Central memory CD8-positive, alpha-beta T cell (primary cell): Measurements from ENCODE around the gene TTYH3.

Experiments
- ATAC-seq: fragments of 150-1000 bp; cut with Tn5 transposase; replicated peaks from 2 replicates; pipeline ENCODE4 v1.10.0; 2022; ENCODE audit warnings: mild to moderate bottlenecking, moderate FRiP score, moderate number of reproducible peaks; ENCODE audit not compliant: poor library complexity, severe bottlenecking; ENCODE audit errors: extremely low read depth
- DNase-seq, 2 donors: peaks; one replicate each; pipeline ENCODE4 v3.0.0; 2021; ENCODE audit warnings: low spot score in 2 of 2
- H3K27ac Mint-ChIP-seq: one replicate; pipeline ENCODE4 v1.8.0; 2022; ENCODE audit warnings: low read depth, mild to moderate bottlenecking, moderate library complexity, mixed read lengths
- H3K27me3 Mint-ChIP-seq: one replicate; pipeline ENCODE4 v1.8.0; 2022; ENCODE audit warnings: mixed read lengths
- H3K36me3 Mint-ChIP-seq: one replicate; pipeline ENCODE4 v1.8.0; 2022; ENCODE audit warnings: mild to moderate bottlenecking, moderate library complexity, mixed read lengths; ENCODE audit not compliant: insufficient read depth
- H3K4me1 Mint-ChIP-seq: one replicate; pipeline ENCODE4 v1.8.0; 2022; ENCODE audit warnings: mixed read lengths
- H3K4me3 Mint-ChIP-seq: one replicate; pipeline ENCODE4 v1.8.0; 2022; ENCODE audit warnings: mild to moderate bottlenecking, moderate library complexity, mixed read lengths
- H3K9me3 Mint-ChIP-seq: one replicate; pipeline ENCODE4 v1.8.0; 2022; ENCODE audit warnings: mixed read lengths

The TTYH3 gene

DNA sequence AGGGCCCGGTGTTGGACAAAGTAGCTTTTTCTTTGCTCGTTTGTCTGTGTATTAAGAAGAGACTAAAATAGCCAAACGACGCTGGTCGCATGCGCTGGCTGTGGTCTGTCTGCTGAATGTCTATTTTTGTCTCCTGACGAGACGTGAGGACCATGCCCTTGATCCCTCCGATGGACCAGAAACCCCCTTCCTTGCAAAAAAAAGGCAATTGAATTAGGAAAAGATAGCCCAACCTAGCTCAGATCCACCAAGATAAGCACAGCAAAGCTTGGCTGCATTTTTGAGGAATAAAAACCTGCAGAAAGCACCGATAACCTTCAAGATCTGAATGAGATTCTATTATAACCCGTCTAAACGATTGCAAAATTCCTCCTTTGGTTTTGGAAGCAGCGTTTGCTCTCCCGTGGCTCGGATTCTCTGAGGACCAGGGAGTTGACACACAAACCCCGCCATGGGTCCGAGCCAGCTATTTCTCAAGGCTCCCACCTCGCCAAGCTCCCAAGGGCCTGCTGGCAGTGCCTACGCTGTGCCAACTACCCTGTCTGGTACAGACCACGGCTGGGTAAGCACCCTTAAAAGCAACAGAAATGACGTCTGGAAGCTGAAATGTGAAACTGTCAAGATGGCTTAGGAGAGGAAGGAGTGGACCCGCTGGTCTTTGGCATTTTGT lies 17.7 kb upstream of the TTYH3 start:
- Mint-ChIP-seq H3K9me3 (no peaks in the 10 kb centered on the region), H3K27ac (no peak overlapping the region), H3K27me3 (no peaks in the 10 kb centered on the region), H3K4me3 (no peak overlapping the region), H3K4me1 (peaks cover 8% of the 10 kb centered on the region), H3K36me3 (no peaks in the 10 kb centered on the region)
- no peak for ATAC-seq
- DNase-seq = no peak

DNA sequence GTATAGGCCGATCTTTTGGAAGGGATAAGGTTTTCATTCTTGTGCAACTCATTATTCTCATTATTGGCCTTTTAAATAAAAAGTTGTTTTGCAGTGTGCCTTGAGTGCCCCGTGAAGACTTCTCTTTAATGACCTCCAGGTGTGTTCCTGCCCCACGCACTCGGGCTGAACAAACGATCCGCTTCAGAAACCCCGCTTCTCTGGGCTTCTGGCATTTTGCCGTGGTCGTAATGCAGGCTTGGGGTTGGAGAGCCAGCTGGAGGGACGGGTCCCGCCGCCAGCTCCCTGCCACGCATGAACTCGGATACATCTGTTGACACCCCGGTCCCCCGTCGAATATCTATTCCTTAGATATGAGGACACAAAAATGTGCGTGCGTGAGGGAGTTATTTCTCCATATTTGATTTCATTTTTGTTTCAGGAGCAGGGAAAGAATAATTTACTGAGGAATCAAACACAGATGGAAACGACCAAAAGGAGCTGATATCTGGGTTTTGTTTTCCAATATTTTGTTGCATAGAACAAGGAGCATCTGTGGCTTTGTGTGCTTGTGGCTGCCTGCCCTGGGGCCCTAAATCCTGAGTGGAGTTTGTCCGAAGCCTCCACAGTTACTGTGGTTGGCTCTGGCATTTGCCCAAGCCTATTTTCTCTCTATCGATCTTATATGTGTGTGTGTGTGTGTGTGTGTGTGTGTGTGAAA lies 17.0 kb upstream of the TTYH3 start:
- Mint-ChIP-seq H3K27ac (no peak overlapping the region), H3K4me1 (peaks cover 8% of the 10 kb centered on the region), H3K4me3 (no peak overlapping the region), H3K9me3 (no peaks in the 10 kb centered on the region), H3K36me3 (no peaks in the 10 kb centered on the region), H3K27me3 (no peaks in the 10 kb centered on the region)
- DNase-seq = no peak
- ATAC-seq = no peak

DNA sequence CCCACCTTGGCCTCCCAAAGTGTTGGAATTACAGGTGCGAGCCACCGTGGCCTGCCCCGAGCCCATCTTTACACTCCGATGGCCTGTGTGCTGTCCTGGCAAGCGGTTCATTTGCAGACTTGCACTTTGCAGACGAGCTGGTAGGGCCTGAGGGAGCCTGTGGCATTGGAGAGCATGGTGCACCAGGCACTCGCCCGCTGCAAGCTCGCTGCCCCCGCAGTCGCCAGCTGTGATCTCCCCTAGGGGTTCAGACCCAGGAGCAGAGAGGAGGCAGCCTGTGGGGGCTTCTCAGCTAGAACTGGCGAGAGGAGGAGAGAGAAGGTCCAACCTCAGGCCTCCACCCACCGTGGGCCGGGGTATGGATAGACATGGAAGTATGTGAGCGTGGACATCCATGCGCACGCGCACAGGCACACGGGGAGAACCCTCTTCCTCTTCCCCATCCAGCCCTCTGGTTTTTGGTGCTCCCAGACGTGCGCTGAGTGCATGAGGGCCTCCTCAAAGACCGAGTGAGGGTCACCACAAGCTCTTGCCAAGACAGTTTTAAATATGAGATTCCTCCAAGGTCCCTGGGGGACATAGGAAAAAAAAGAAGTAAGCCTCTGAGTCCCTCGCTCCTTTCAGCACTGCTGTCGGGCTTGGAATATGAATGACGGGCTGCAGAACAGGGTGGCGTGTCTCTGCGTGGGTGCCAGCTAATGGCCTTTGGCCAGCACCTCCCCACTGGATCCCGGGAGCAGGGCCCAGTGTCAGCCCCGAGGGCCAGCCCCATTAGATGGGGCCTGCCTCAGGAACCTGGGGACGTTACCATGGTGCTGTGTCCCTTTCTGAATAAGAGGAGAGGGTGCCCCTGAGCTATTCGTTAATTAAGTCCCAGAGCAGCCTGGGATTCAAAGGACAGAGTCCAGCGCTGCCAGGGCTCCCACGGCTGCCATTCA lies 15.1 kb upstream of the TTYH3 start:
- Mint-ChIP-seq H3K4me1 (peaks cover 8% of the 10 kb centered on the region), H3K36me3 (no peaks in the 10 kb centered on the region), H3K27me3 (no peaks in the 10 kb centered on the region), H3K27ac (no peak overlapping the region), H3K4me3 (no peak overlapping the region), H3K9me3 (no peaks in the 10 kb centered on the region)
- no peak for DNase-seq
- ATAC-seq = no peak

DNA sequence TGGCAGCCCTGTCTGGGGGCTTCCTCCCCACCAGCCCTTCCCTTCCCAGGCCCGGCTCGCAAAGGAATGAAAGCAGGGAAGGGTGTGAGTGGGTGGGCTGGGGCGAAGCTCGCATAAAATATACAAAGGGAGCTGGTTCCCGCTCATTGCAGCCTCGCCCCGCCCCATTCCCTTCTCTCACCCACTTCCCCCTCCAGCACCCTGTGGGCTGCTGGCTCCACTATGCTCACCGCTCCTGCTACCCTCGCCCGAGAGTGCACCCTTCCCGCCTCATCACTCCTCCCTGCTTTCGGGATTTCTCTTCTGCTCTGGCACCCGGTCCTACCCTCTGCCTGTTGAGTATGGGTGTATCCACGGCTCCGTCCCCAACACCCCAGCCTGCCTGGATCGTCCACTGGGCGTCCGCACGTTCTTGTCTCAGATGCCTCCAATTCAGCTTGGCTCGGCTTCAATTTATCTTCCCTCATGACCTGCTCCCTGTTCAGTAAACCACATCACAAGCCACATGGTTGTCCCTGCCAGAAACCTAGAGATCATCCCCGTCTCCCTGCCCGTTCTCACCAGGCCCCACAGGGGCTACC lies 14.4 kb upstream of the TTYH3 start:
- H3K27ac Mint-ChIP-seq = no peak overlapping the region
- peaks cover 8% of the 10 kb centered on the region for H3K4me1 Mint-ChIP-seq
- H3K36me3 Mint-ChIP-seq = peaks cover 2% of the 10 kb centered on the region
- H3K27me3 Mint-ChIP-seq = no peaks in the 10 kb centered on the region
- no peaks in the 10 kb centered on the region for H3K9me3 Mint-ChIP-seq
- no peak for DNase-seq
- no peak overlapping the region for H3K4me3 Mint-ChIP-seq
- ATAC-seq = no peak

DNA sequence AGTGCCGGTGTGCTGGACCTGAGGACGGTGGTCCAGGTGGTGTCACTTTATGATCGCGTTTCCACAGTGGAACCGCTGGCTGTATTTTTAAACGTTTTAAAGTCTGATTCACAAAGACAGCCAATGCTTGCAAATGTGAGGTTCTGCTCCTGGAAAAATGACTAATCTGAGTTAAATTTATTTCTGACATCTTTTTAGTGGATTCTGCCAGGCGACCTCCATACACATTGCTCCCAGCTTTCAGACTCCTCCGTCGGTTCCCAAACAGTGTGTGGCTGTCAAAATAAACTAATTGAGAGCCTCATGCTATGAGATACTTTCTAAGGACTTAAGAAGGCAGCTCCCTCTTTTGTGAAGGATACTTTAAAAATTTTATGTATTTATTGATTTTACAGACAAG lies 12.7 kb upstream of the TTYH3 start:
- Mint-ChIP-seq H3K9me3 (no peaks in the 10 kb centered on the region), H3K27ac (no peak overlapping the region), H3K27me3 (no peaks in the 10 kb centered on the region), H3K4me3 (no peak overlapping the region), H3K36me3 (peaks cover 2% of the 10 kb centered on the region), H3K4me1 (peaks cover 8% of the 10 kb centered on the region)
- no peak for ATAC-seq
- DNase-seq = no peak

DNA sequence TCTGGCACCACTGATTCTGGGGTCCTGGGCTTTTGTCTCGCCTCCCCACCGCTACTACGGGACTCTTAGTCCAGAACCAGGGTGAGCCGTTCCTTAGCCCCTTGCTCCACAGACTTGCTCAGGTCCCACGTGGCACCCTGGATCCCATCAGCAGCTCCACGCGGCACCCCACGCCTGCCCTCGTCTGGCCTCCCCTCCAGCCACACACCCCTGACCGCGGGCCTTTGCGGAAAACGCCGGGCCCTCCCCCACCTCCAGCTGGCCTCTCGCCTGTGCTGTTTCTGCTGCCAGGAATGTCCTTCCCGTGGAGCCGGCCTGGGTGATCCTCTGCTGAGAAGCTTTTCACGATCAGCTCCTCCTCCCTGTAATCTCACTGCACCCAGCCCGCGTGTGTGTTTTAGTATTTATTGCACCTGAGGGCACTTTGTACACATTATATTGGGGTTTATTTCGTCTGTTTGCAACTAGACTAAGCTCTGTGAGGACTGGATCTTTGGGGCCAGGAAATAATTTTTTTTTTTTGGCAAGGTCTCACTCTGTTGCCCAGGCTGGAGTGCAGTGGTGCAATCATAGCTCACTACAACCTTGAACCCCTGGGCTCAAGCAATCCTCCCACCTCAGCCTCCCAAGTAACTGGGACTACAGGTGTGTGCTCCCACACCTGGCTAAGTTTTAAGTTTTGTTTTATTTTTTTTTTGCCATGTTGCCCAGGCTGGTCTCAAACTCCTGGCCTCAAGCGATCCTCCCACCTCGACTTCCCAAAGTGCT lies 10.5 kb upstream of the TTYH3 start:
- Mint-ChIP-seq H3K27ac (no peak overlapping the region), H3K27me3 (no peaks in the 10 kb centered on the region), H3K4me3 (no peak overlapping the region), H3K9me3 (no peaks in the 10 kb centered on the region), H3K4me1 (peaks cover 8% of the 10 kb centered on the region), H3K36me3 (peaks cover 2% of the 10 kb centered on the region)
- DNase-seq (no peak), ATAC-seq (no peak)

DNA sequence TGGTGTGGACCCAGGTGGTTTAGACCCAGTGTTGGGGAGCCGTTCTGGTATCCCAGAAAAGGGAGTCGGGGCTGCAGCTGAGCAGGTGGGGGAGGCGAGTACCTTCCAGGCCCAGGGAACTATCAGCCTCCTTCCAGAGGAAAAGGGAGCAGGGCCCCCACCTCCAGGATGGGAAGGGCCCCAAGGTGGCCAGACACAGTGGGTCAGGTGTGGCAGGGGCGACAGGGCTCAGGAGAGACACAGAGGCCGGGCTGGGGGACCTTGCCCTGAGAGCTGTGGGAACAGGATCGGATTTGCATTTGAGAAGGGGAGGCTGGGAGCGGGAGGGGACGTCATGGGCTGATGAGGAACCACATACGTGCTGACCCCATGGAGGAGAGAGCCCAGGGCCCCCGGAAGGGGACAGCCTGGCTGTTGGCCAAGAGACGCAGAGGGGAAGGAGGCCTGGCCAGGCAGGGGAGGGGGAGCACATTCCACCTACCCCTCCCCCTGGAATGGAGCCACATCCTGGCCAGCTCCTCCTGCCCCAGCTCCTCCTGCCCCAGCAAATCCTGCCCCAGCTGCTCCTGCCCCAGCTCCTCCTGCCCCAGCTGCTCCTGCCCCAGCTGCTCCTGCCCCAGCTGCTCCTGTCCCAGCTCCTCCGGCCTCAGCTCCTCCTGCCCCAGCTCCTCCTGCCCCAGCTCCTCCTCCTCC lies 9.7 kb upstream of the TTYH3 start:
- Mint-ChIP-seq H3K4me1 (peaks cover 8% of the 10 kb centered on the region), H3K4me3 (no peak overlapping the region), H3K36me3 (peaks cover 2% of the 10 kb centered on the region), H3K27me3 (no peaks in the 10 kb centered on the region), H3K9me3 (no peaks in the 10 kb centered on the region), H3K27ac (no peak overlapping the region)
- no peak for DNase-seq
- ATAC-seq = no peak

DNA sequence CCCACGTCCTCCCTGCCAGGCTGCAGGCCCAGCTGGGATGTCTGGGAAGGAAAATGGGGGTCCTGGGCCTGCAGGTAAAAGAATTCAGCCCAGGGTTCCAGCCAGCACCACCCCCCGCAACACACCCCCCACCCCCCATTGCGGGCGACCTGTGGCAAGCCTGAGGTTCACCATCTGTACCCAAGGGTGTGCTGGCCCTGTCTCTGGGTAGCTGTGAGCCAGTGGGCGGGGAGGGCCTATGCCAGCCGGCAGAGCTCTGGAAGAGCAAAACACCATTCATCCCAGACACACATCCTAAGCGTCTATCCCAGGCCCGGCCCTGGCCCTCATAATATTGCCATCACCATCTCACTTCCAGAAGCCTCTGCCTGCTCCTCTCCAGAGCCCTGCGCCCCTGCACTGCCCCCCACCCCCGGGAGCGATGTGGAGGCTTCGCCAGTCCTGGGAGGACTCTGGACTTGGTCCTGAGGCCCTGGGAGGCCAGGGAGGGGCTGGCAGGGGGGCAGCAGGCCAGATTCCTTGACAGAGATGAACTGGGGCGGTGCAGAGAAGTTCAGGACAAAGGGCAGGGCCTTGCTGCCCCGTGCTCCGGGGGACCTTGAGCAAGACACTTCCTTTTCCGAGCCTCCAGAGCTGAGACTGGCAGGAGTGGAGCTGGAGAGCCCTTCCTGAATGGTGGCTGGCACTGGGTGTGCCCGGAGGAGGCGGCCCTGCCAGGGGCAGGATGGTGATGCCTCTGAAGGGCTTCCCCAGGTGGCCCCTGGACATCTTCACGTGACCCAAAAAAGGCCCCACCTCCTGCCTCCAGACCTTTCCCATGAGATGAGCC lies 8.7 kb upstream of the TTYH3 start:
- ATAC-seq = no peak
- Mint-ChIP-seq H3K4me1 (no peaks in the 10 kb centered on the region), H3K36me3 (peaks cover 2% of the 10 kb centered on the region), H3K27ac (no peak overlapping the region), H3K4me3 (no peak overlapping the region), H3K27me3 (no peaks in the 10 kb centered on the region), H3K9me3 (no peaks in the 10 kb centered on the region)
- DNase-seq = no peak

DNA sequence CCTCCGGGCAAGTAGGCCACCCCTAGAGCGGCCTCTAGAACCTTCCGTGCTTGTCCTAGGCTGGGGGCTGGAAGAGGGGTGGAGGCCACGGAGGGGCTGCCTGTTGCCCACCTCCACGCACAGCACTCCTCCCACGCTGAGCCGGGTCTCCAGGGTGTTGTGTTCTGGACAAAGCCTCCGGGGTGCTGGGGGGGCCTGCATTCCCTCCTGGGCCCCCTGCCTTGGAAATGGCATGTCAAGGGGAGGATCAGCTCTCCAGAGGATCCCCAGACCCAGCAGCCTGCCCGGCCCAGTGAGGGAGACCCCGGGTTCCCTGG lies 8.1 kb upstream of the TTYH3 start:
- Mint-ChIP-seq H3K9me3 (no peaks in the 10 kb centered on the region), H3K27me3 (no peaks in the 10 kb centered on the region), H3K4me3 (no peak overlapping the region), H3K36me3 (peaks cover 2% of the 10 kb centered on the region), H3K4me1 (no peaks in the 10 kb centered on the region), H3K27ac (no peak overlapping the region)
- DNase-seq (no peak), ATAC-seq (no peak)

DNA sequence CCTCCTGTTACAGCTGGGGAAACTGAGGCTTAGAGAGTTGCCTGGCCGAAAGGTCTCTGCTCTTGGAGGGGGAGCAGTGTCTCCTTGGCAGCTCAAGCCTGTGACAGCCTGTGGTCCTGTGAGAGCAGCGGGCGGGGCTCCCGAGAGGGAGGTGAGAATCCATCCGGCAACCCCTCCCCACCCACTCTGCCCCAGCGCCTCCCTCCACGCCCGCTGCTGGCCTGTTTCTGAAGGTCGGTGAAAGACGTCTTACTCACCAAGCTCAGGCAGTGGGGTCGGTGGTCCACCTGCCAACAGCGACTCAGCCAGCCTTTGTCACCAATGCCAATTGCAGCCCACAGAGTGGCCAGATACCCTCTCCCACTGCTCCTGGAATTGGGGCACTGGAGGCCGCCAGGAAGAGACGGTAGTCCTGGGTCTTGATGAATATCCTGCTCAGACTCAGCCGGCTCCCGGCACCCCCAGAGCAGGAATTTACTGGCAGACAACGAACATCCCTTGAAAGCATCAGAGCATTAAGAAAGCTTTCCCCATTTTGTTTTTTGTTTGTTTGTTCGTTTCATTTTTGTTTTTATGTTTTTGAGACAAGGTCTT lies 7.4 kb upstream of the TTYH3 start:
- DNase-seq (no peak), ATAC-seq (no peak)
- H3K27me3 Mint-ChIP-seq = no peaks in the 10 kb centered on the region
- no peaks in the 10 kb centered on the region for H3K4me1 Mint-ChIP-seq
- no peaks in the 10 kb centered on the region for H3K9me3 Mint-ChIP-seq
- H3K36me3 Mint-ChIP-seq = peaks cover 2% of the 10 kb centered on the region
- no peak overlapping the region for H3K4me3 Mint-ChIP-seq
- no peak overlapping the region for H3K27ac Mint-ChIP-seq
